ENCODE measurements around the gene ACCS.

GRCh38 chr11:44101098-44101497 lies 35.0 kb downstream of the ACCS start:
- no peak for TF ChIP-seq YY1 (tag by site-specific recombination; IDR thresholded peaks at IDR 0.05)
- no peak for TF ChIP-seq ZNF138 (tag by site-specific recombination; IDR thresholded peaks at IDR 0.05; ENCODE audit: borderline replicate concordance)
- no peak for TF ChIP-seq ZBTB49 (tag by site-specific recombination; IDR thresholded peaks at IDR 0.05; ENCODE audit: low read depth)
- TF ChIP-seq ZNF629 (tag by site-specific recombination; IDR thresholded peaks at IDR 0.05): no peak
- TF ChIP-seq CTCF (tag by site-specific recombination; IDR thresholded peaks at IDR 0.05): no peak

Measured in HEK293 (cell line).